ENCODE measurements around the gene DGCR8.
A peak's percentile ranks its signal among the peaks of the same experiment; 100 is the strongest.

The DGCR8 gene

DNA sequence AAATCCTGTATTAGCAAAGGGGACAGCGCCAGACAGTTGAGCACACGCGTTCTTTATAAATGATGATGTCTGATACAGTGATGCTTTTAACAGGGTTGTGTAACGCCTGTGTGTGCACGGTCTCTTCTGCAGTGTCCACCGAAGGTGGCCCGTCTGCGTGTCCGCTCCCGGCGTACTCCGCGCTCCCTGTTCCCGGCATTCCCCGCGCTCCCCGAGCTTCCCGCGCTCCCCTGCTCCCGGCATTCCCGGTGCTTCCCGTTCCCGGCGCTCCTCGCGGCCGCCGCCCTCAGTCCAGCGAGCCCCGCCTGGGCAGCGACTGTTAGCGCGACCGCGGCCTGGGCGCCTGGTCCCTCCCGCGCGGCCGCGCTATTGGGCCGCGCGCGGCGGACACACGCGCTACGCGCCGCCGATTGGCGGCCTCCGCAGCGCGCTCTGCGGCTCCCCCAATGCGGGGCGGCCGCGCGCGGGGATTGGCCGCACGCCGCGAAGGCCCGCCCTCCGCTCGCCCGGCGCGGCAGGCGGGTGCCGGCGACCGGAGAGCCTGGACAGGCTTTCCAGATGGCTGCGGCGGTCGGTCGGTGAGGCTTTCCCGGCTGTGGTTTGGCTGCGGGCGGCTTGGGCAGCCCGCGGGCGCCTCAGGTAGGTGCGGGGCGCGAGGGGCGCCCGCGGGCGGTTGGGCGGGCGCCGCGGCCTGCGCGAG, at the start of gene DGCR8:
Gene DGCR8 (plus strand): TSS at position 497 of the 700 bp plus-strand sequence. CDS start 5,723 bp downstream, outside the sequence.
- H3K4me3 ChIP-seq (replicated peaks; ENCODE audit: low read depth, low read length) = peak within 1 kb of the TSS; percentile 89
- TF ChIP-seq, protein P1, sequence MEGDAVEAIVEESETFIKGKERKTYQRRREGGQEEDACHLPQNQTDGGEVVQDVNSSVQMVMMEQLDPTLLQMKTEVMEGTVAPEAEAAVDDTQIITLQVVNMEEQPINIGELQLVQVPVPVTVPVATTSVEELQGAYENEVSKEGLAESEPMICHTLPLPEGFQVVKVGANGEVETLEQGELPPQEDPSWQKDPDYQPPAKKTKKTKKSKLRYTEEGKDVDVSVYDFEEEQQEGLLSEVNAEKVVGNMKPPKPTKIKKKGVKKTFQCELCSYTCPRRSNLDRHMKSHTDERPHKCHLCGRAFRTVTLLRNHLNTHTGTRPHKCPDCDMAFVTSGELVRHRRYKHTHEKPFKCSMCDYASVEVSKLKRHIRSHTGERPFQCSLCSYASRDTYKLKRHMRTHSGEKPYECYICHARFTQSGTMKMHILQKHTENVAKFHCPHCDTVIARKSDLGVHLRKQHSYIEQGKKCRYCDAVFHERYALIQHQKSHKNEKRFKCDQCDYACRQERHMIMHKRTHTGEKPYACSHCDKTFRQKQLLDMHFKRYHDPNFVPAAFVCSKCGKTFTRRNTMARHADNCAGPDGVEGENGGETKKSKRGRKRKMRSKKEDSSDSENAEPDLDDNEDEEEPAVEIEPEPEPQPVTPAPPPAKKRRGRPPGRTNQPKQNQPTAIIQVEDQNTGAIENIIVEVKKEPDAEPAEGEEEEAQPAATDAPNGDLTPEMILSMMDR (IDR thresholded peaks at IDR 0.05; ENCODE audit: low read length, missing control alignments) = no peak
- peak; percentile 94 for DNase-seq (ENCODE audit: low read depth)

DNA sequence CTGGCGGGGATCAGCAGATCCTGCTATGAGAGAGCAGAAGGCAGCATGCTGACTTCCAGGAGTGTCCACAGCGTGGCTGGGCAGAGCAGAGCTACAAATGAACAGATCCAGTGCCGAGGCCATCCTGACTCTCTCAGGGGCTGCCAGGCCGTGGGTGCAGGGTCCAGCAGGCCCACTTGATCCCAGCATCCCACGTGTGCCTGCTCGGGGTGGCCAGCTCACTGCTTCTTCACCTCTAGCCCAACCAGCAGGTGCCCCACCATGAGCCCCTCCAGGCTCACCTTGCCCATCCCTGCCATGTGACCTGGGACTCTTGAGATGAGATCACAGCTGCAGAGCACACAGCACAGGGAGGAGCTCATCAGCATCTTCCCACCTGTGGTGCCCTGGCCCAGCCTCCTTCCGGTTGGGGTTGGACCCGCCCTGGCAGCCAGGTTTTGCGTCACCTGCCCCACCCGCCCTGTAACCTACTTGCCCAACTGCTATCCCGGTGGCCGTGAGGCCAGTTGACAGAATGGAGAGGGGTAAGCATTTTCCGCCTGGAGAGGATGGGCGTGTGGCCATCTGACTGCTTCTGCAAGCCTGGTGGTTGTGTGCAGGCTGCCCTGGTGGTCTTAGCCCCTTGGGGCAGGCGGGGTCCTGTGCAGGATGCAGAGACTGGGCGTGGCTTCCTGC, 48.2 kb upstream of the DGCR8 start:
- TF ChIP-seq, protein P1 (IDR thresholded peaks at IDR 0.05; ENCODE audit: low read length, missing control alignments) = no peak
- no peak overlapping the region for H3K4me3 ChIP-seq (replicated peaks; ENCODE audit: low read depth, low read length)
- no peak for DNase-seq (ENCODE audit: low read depth)

- TF ChIP-seq, protein P1 (IDR thresholded peaks at IDR 0.05; ENCODE audit: low read length, missing control alignments) = no peak
- H3K4me3 ChIP-seq (replicated peaks; ENCODE audit: low read depth, low read length) = no peak overlapping the region
- DNase-seq (ENCODE audit: low read depth) = no peak
Measured at GRCh38 chr22:20032407-20032991, 47.5 kb upstream of the DGCR8 start.

- TF ChIP-seq, protein P1 (IDR thresholded peaks at IDR 0.05; ENCODE audit: low read length, missing control alignments) = no peak
- H3K4me3 ChIP-seq (replicated peaks; ENCODE audit: low read depth, low read length) = no peak overlapping the region
- no peak for DNase-seq (ENCODE audit: low read depth)
Measured at GRCh38 chr22:20033045-20033706, 46.9 kb upstream of the DGCR8 start.

- no peak overlapping the region for H3K4me3 ChIP-seq (replicated peaks; ENCODE audit: low read depth, low read length)
- DNase-seq (ENCODE audit: low read depth) = no peak
- TF ChIP-seq, protein P1 (IDR thresholded peaks at IDR 0.05; ENCODE audit: low read length, missing control alignments) = no peak
Measured at GRCh38 chr22:20034143-20034542, 45.9 kb upstream of the DGCR8 start.

- no peak for DNase-seq (ENCODE audit: low read depth)
- TF ChIP-seq, protein P1 (IDR thresholded peaks at IDR 0.05; ENCODE audit: low read length, missing control alignments) = no peak
- no peak overlapping the region for H3K4me3 ChIP-seq (replicated peaks; ENCODE audit: low read depth, low read length)
Measured at GRCh38 chr22:20035375-20036083, 44.5 kb upstream of the DGCR8 start.
